NCI-H2081 (cell line): ENCODE results near the gene PARP11.
"Not testable (repeated sequence)": the region's sequence is repeated elsewhere in the genome, so short reads cannot be mapped to it uniquely, and the experiment has no call there.

ENCODE experiments used
- DNase-seq, 2 experiments: peaks; one replicate each; lab custom pipeline; 2025; lab: John Stamatoyannopoulos, UW

Gene PARP11

DNA sequence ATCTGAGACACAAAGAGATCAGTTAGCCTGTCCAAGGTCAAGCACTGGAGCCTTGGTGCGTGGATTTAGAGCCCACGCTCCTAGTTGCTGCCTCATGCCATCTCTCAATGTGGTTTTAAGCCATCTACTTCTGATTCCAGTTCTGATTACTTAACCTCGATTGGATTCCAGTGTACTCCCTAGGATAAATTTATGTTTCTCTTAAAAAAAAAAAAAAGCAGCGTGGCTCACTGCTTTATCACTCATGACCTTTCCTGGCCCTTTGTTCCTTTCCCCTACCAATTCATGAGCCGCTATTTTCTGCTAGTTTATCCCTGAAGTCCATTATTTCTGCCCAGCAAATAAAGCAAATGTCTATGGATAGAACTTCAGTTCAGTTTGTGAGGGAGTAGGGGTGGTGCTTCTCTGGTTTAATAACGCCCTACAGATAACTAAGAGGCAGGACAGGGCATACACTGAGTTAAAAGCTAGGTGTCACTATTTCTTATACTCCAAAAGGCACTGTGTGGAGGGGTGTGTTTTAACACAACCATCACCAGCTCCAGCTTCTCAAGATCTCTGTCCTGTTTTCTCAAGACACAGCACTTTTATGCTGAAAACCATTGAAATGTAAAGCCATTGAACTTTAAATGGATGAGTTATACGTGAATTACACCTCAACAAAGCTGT is 9.8 kb upstream of the PARP11 start:
- no peak for DNase-seq

DNA sequence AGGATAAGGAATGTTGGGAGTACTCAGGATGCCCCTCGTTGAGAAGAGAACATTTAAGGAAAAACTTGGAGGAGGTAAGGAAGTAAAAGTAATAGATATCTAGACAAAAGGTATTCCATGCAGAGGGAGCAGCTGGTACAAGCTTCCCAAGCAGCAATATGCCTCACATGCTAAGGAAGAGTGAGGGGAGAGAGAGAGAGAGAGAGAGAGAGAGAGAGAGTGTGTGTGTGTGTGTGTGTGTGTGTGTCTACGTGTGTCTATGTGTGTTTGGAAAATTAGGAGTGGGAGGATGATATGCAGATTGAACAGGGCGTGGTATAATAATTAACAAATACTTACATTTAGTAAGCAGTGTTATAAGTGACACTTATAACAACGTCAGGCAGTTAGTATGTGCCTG is 9.2 kb upstream of the PARP11 start:
- no peak for DNase-seq

DNA sequence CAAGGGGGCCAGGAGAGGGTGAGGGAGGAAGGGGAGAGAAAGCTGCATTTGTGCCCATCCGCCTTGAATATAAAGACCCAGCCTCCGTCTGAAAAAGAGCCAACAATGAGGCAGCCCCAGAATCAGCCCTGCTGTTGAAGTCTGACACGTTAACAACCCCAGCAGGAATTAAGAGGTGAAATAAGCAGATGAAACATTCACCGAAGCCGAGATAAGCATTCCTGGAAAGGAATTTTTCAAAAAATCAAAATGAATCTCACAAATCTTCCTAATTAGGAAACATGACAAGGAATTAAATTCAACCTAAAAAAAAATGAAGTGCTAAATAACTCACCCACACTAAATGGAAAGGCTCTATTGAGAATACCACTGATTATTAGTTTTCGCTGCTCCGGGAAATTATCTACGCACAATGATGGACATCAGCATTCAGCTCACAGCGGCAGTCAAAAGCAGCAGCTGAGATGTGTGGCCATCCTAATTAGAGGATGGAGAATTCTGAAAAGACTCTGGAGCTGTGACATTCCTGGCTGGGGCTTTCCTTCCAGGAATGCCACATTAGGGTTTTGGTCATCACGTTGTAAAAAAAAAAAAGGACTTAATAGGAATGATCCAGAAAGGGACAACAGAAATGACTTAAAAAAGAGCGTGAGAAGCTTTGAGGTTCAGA is 8.2 kb upstream of the PARP11 start:
- DNase-seq, result no peak

DNA sequence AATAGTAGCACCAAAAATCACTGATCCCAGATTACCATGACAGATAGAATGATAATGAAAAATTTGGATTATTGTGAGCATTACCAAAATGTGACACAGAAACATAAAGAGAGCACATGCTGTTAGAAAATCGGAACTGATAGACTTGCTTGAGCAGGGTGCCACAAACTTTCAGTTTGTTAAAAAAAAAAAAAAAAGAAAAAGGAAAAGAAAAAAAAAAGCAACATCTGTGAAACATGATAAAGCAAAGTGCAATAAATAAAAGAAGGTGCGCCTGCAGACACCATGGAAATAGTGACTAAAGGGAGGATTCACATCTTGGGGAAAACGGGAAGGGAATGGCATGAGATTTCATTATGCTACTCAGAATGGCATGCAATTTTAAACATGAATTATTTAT is 6.6 kb upstream of the PARP11 start:
- no peak for DNase-seq

DNA sequence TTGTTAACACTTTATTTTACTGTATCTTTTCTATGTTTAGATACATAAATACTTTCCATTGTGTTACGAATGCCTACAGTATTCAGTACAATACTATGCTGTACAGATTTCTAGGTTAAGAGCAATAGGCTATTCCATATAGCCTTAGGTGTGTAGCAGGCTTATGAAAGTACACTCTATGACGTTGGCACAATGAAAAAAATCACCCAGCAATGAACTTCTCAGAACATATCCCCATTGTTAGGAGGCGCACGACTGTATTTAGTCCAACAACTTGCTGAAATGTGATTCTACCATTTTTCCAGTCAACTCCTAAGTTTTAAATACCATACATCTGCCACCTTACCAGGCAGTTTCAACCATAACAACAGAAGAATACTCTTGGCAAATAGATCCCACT is 1.8 kb downstream of the PARP11 start:
- no peak for DNase-seq

DNA sequence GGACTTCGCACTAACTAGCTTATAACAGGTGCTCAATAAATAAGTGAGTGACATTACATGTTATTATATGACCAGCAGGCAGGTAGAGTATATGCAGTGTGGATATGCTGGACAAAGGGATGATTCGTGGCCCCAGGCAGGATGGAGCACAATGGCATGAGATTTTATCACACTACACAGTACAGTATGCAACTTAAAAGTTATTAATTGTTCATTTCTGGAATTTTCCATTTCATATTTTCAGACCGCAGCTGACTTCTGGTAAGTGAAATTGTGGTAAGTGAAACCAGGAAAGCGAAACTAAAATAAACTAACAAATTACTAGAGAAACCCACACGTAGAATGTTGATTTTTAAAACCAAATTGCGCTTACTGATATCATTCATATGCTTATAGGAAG is 3.3 kb downstream of the PARP11 start:
- DNase-seq, result no peak

DNA sequence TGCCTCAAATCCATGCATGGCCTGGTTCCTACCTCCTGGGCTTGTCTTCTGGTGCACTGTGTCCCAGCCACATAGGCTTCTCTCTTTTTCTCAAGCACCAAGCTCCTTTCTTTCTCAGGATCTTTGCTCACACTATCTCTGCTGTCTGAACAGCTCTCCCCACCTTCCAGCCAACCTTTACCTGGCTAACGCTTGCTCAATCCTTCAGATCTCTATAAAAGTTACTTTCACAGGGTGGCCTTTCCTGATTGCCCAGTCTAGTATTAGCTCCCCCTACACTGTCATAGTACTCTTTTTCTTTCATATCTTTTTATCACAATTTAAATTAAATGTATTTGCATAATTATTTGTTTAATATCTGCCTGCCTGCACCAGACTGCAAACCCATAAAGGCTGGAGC is 3.8 kb downstream of the PARP11 start:
- no peak for DNase-seq

DNA sequence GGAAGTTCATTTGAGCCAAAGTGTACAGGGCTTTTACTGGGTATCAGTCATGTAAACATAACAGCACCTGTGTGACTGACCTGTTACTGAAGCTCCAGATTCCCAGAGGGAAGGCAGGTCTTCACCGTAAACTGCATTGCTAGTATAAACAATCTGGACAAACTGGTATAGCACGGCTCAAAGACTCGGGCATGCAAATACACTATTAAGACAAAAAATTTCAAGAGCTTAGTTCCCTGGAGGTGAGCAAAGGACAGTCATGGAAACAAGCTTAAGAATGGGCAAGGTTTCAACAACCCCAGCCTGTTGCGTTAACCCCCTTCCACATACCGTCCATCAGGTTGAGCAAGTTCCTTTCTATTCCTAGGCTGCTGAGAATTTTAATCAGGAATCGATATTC is 9.4 kb downstream of the PARP11 start:
- no peak for DNase-seq

DNA sequence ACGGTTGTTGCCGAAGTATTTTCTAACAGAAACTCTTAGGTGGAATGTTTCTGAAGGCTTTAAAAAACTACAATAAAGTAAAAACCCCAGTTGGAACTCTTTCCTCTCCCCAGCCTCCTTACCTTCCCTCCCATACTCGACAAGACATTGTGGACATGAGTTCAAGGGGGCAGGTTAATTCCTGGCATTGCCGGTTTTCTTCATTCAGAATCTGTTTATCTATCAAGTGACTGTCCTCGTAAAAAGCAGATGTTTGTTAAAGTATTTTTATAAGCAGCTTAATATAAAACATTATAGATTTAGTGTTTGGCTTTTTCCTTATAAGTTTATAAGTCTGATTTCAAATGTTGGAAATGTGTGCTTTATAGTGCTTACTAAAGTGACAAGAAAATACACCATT is 30.7 kb downstream of the PARP11 start:
- DNase-seq, result no peak

DNA sequence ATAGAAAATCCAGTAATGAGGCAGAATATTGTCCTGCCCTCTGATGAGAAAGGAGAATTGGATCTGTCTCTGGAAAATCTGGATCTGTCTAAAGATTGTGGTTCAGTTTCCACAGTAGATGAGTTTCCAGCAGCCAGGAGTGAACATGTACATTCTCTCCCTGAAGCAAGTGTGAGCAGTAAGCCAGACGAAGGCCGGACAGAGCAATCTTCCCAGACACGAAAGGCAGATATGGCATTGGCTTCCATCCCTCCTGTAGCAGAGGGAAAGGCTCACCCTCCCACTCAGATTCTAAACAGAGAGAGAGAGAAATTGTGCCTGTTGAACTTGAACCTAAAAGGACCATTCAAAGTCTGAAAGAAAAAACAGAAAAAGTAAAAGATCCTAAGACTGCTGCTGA is 31.4 kb downstream of the PARP11 start:
- no peak for DNase-seq

DNA sequence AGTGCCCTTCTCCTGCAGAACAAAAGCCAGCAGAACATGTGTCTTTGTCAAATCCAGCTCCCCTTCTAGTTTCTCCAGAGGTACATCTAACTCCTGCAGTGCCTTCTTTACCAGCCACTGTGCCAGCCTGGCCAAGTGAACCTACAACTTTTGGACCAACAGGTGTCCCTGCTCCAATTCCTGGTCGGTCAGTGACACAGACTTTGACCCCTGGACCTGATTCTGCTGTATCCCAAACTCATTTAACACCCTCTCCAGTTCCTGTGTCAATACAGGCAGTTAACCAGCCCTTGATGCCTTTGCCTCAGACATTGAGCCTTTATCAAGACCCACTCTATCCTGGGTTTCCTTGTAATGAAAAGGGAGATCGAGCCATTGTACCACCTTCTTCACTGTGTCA is 32.4 kb downstream of the PARP11 start:
- DNase-seq, result not testable (repeated sequence)

DNA sequence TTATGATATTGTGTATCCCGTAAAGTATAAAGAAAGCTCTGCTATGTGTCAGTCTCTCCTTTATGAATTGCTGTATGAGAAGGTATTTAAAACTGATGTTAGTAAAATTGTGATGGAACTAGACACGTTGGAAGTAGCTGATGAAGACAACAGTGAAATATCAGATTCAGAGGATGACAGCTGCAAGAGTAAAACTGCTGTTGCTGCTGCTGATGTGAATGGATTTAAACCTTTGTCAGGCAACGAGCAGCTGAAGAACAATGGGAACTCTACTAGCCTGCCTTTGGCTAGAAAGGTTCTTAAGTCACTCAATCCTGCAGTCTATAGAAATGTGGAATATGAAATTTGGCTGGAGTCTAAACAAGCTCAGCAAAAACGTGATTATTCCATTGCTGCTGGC is 33.5 kb downstream of the PARP11 start:
- not testable (repeated sequence) for DNase-seq

DNA sequence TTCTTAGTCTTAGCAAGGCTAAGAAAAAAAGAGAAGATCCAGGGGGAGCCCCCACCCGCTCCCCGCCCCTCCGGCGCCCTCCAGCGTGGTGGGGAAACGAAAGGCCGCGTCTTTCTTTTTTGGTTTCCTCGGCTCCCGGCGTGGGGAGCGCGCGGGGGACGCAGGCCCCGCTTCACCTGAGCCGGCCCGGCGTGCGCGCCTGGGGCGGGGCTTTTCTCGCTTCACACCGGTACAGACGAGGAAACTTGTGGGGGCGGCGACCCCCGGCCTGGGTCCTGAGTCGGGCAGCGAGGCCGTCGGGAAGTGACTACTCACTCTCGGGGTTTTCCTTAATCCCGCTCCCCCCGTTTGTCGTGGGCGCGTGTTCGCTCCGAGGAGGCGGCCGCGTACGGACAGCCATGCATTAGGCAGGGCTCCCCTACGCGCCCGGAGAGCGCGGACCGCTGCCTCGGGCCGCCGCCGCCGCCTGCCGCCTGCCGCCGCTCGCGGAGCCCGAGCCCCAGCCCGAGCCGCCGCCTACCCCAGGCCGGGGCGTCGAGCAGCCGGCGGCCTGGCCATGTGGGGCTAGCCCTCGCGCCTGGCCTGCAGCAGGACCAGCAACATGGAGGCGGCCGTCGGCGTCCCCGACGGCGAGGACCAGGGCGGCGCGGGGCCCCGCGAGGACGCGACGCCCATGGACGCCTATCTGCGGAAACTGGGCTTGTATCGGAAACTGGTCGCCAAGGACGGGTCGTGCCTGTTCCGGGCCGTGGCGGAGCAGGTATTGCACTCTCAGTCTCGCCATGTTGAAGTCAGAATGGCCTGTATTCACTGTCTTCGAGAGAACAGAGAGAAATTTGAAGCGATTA is 34.3 kb downstream of the PARP11 start:
- DNase-seq, result not testable (repeated sequence)

DNA sequence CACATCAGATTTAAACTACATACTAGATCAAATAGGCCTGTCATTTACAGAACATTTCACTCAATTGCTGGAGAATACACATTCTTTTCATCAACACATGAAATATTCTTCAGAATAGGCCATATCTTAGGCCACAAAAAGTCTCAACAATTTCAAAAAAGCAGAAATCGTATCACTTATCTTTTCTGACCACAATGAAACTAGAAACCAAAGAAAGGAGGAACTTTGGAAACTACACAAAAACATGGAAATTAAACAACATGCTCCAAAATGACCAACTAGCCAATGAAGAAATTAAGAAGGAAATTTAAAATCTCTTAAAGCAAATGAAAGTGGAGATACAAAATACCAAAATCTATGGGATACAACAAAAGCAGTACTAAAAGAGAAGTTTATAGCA is 35.1 kb downstream of the PARP11 start:
- DNase-seq, result no peak

DNA sequence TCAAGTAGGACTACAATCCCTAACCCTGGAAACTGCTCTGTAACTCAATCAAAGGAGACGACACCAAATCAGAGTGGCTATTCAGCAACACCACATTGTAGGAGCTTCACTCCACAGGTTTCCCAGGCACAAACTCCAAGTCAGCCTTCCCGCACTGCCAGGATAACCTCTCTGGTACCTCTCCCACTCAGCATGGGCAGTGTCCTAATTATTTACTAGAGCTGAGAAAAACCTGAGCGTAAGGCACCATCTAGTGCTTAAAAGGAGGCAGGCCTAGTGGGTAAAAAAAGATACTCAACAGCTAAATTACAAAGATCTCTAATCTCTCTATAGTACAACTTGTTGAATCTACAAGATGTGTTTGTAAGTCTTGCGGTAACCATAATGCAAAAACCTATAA is 36.1 kb downstream of the PARP11 start:
- DNase-seq, result no peak

DNA sequence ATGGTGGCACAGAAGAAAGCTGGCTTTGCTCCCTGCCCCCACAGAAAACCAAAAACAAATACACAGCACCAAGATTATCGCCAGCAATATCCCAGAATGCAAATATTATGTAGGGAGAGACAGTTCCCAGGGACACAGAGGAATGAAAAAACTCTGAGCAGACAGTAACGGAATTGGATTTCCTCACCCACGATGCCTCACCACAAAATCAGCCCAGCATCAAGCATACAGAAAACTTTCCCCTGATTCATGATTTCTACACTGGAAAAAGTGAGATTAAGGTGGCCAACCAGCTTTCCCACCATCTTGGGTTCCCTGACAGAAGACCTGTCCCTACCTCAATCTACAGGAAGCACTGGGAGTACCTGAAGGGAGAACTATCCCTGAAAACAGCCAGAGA is 36.6 kb downstream of the PARP11 start:
- no peak for DNase-seq

DNA sequence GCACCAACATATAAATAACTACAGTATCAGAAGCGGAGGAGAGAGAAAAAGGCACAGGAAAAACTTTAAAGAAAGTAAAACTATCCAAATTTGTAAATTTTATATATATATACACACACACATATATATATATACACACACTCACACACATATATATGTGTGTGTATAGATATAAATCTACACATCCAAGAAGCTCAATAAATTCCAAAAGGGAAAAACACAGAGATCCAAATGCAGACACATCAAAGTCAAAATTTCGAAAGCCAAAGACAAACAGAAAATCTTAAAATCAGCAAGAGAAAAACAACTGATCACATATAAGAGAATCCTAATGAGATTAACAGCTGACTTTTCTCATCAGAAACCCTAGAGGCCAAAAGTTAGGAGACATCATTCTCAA is 37.3 kb downstream of the PARP11 start:
- DNase-seq, result no peak

DNA sequence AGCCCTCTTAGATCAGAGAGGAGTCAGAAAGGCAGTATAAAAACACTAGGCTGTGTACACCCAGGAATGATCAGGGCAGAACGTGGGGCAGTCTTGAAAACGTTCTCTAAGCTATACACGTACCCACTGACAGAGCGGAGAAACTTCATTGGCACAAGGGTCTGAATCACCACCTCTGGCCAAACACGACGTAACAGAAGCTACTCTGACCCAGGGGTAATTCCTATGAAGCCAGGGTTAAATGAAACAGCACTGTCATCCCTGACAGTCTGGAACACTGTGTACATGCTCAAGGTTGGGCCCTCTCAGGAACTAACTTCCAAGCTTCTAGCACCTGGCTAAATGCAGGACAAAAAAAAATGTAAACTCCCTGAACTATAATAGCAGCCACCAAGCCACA is 38.4 kb downstream of the PARP11 start:
- DNase-seq, result no peak

DNA sequence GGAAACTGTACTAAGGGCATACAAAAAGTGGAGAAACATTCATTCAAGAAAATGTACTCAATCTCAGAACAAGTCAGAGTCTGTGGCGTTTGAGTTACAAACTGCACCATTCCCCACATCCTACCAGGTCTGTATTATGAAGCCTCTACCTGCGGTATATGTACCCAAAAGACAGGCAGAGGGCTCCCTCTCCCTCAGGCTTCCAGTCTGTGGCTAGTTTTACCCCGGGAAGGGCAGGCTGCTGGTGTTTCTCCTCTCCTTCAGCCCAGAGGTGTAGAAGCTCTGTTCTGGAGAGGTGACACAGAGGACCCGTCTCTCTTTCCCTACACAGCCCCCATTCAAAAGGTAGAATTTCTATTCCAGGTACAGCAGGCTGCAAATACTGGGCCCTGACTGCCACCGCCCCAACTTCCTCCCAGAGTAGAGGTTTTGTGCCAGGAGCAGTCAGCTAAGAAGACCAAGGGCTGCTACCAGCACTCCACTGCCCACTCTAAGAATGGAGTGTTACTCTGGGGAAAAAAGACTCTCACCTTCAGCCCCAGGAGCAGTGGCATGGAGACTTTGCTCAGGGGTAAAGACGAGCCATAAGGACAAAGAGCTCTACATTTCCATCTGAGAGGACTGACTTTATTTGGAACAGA is 39.4 kb downstream of the PARP11 start:
- DNase-seq, result no peak

DNA sequence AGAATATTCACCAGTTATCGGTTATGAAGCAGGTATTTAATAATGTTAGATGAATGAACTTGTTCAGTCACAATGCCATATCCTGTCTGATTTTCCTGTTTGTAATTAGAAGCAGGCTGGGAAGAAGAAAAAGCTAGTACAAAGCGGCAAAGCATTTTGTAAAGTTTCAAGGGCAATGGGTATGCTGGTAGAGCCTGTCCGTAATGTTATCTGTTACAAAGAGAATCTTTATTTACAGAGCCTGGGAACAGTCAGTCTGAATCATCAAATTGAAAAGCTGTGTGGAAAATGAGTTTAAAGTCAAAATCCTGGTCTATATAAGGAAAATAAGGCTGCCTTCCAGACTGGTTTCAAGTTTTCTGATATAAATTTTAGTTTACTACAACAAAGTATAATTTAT is 40.5 kb downstream of the PARP11 start:
- DNase-seq, result no peak

DNA sequence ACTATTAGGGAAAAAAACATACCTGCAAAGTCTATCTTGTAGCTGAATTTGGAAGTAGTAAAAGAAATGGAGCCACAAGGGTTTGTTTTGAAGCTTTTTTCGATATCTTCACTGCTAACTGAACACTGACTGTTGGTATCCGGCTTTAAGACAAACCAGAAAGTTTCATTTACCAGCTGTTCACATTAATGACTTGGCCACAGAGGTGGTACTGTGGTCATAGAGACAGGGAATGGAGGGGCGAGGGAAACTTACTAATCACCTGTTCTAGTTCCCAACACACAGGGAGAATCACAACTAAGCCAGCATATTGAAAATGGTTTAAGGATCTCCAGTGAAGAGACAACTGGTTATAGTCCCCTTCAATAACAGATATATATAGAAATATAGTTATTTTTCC is 44.3 kb downstream of the PARP11 start:
- DNase-seq, result no peak

DNA sequence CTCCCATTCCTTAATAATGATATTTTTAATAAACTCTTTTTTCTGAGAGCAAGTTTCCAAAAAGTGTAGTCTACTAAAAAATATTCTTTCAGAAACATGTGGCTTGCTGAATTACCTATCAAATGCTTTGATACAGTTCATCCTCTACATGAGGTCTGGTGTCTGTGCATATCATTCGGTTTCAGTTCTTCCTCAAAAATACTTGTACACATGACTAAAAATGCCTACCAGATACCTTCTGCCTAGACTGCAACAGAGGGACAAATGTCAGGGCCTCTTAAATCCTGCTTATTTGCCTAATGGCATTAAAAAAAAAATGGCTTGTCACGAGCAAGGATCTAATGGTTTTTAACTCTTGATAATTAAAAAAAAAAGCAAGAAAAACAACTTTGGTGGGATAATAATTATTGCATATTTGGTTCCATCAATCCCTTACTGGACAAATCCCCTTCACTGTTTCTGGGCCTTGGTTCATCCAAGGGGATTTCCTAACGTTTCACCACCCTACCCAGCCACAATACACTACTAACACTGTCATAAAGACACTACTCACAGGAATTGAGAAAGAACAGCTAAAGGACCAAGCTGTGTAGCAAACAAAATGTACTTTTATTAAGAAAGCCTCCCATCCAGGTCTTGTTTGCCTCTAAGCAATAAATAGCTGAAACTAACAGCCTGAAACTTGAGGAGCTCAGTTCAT is 45.7 kb downstream of the PARP11 start:
- DNase-seq, result no peak
